ENCODE results near the gene RPS5.

Gene RPS5

GRCh38 chr19:58350001-58350861 is 36.8 kb upstream of the RPS5 start:
- Histone ChIP-seq H4K20me1 (ENCODE audit: insufficient read depth, low read length) (no peaks in the 10 kb centered on the region), H2AFZ (ENCODE audit: low read depth, low read length) (no peak overlapping the region), H3K27me3 (ENCODE audit: low read depth, low read length) (no peaks in the 10 kb centered on the region), H3K79me2 (ENCODE audit: low read length) (no peaks in the 10 kb centered on the region; the same call in 1 of the 2 replicates), H3K4me1 (ENCODE audit: low read length) (peaks cover 3% of the 10 kb centered on the region; the same call in 1 of the 2 replicates), H3K4me2 (ENCODE audit: low read length) (no peak overlapping the region), H3K4me3 (ENCODE audit: low read length) (no peak overlapping the region), H3K9me3 (ENCODE audit: insufficient read depth, low read length) (no peaks in the 10 kb centered on the region), H3K9ac (ENCODE audit: low read length) (no peak overlapping the region), H3K27ac (ENCODE audit: low read length) (no peak overlapping the region), H3K36me3 (replicated peaks; ENCODE audit: low read depth, low read length) (no peaks in the 10 kb centered on the region)
- TF ChIP-seq CTCF (IDR thresholded peaks at IDR 0.05; ENCODE audit: low read depth, low read length) (no peak), EZH2phosphoT487 (IDR thresholded peaks at IDR 0.05; ENCODE audit: low read depth) (no peak)

- Histone ChIP-seq H3K9me3 (ENCODE audit: insufficient read depth, low read length) (no peaks in the 10 kb centered on the region), H3K9ac (ENCODE audit: low read length) (no peak overlapping the region), H3K27me3 (ENCODE audit: low read depth, low read length) (no peaks in the 10 kb centered on the region), H4K20me1 (ENCODE audit: insufficient read depth, low read length) (no peaks in the 10 kb centered on the region), H3K4me2 (ENCODE audit: low read length) (no peak overlapping the region), H2AFZ (ENCODE audit: low read depth, low read length) (no peak overlapping the region), H3K4me3 (ENCODE audit: low read length) (no peak overlapping the region), H3K27ac (ENCODE audit: low read length) (no peak overlapping the region), H3K4me1 (ENCODE audit: low read length) (peaks cover 3% of the 10 kb centered on the region; the same call in 1 of the 2 replicates), H3K36me3 (replicated peaks; ENCODE audit: low read depth, low read length) (no peaks in the 10 kb centered on the region), H3K79me2 (ENCODE audit: low read length) (no peaks in the 10 kb centered on the region; the same call in 1 of the 2 replicates)
- no peak for TF ChIP-seq EZH2phosphoT487 (IDR thresholded peaks at IDR 0.05; ENCODE audit: low read depth)
- TF ChIP-seq CTCF (IDR thresholded peaks at IDR 0.05; ENCODE audit: low read depth, low read length): no peak
These were observed 36.1 kb upstream of the RPS5 start for GRCh38 chr19:58350871-58351557.

- Histone ChIP-seq H3K4me2 (ENCODE audit: low read length) (no peak overlapping the region), H3K9ac (ENCODE audit: low read length) (no peak overlapping the region), H3K4me1 (ENCODE audit: low read length) (peaks cover 3% of the 10 kb centered on the region; the same call in 1 of the 2 replicates), H3K79me2 (ENCODE audit: low read length) (no peaks in the 10 kb centered on the region; the same call in 1 of the 2 replicates), H3K36me3 (replicated peaks; ENCODE audit: low read depth, low read length) (no peaks in the 10 kb centered on the region), H3K27ac (ENCODE audit: low read length) (no peak overlapping the region), H3K27me3 (ENCODE audit: low read depth, low read length) (no peaks in the 10 kb centered on the region), H3K4me3 (ENCODE audit: low read length) (no peak overlapping the region), H4K20me1 (ENCODE audit: insufficient read depth, low read length) (no peaks in the 10 kb centered on the region), H3K9me3 (ENCODE audit: insufficient read depth, low read length) (no peaks in the 10 kb centered on the region), H2AFZ (ENCODE audit: low read depth, low read length) (no peak overlapping the region)
- TF ChIP-seq EZH2phosphoT487 (IDR thresholded peaks at IDR 0.05; ENCODE audit: low read depth) (no peak), CTCF (IDR thresholded peaks at IDR 0.05; ENCODE audit: low read depth, low read length) (no peak)
These were observed 35.6 kb upstream of the RPS5 start for GRCh38 chr19:58351558-58351878.

Data from OCI-LY3 (cell line).